ENCODE results near the gene RUNX3. TPM values are rescaled to one million over a fixed set of nuclear protein-coding genes. Genes with fewer than 3 reads are reported as not detected.
A peak's percentile ranks its signal among the peaks of the same experiment; 100 is the strongest.

Gene RUNX3
- total RNA-seq, 1 donor from 2014 or later, result 2.0 TPM

- DNase-seq (ENCODE audit: low spot score) (no peak), ATAC-seq (no peak)
- intact Hi-C loops (cut with DNase I), result loop anchor here (10.0 kb wide), 1 partner anchor 353 kb away; no protein-coding TSS in a partner anchor
These were observed 68.0 kb downstream of the RUNX3 start for GRCh38 chr1:24861821-24862727.

DNA sequence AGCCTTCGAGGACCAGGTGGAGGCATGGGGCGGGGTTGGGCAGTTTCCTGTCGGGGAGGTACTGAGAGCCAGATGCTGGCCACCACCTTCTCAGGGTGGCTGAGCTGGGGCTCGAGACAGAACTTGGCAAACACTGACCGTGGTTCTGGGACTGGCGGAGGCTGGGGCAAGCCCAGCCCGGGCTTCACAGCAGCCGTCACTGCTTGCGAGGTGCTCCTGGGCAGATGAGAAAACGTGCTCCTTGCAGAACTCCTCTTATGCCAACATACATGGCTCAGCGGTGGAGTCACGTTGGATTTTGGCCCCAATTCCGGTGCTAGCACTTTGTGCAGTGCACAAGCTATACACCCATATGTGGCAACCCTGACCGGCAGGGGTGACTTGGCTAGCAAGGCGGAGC is 69.2 kb downstream of the RUNX3 start:
- no peak for DNase-seq (ENCODE audit: low spot score)
- ATAC-seq, result no peak
- intact Hi-C loops (cut with DNase I), result loop anchor here (10.0 kb wide), 1 partner anchor 354 kb away; no protein-coding TSS in a partner anchor

- ATAC-seq (no peak), DNase-seq (ENCODE audit: low spot score) (no peak)
- intact Hi-C loops (cut with DNase I), result loop anchor here (10.0 kb wide), 1 partner anchor 355 kb away; no protein-coding TSS in a partner anchor
These were observed 70.7 kb downstream of the RUNX3 start for GRCh38 chr1:24859063-24860010.

- intact Hi-C loops (cut with DNase I), result no loop called here
- DNase-seq (ENCODE audit: low spot score) (no peak), ATAC-seq (no peak)
These were observed 71.8 kb downstream of the RUNX3 start for GRCh38 chr1:24858277-24858676.

GRCh38 chr1:24857507-24858133 is 72.5 kb downstream of the RUNX3 start:
- DNase-seq (ENCODE audit: low spot score) (no peak), ATAC-seq (no peak)
- intact Hi-C loops (cut with DNase I), result no loop called here

GRCh38 chr1:24856787-24857506 is 73.1 kb downstream of the RUNX3 start:
- intact Hi-C loops (cut with DNase I), result no loop called here
- DNase-seq (ENCODE audit: low spot score), result no peak
- no peak for ATAC-seq

DNA sequence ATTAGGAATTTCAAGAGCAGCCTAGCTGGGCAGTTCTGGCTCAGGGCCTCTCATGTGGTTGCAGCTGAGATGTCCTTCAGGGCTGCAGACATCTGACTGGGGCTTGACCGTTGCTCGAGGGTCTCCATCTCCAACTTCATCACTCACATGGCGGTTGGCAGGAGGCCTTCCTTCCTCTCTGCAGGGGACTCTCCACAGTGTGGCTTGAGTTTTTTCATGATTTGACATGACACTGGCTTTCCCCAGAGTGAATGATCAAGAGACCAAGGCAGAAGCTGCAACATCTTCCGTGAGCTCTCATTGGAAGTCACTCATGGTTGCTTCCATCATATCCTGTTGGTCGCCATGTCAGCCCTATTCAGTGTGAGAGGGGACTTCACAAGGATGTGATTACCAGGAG is 74.6 kb downstream of the RUNX3 start:
- intact Hi-C loops (cut with DNase I), result no loop called here
- DNase-seq (ENCODE audit: low spot score), result no peak
- no peak for ATAC-seq

- intact Hi-C loops (cut with DNase I), result no loop called here
- ATAC-seq (no peak), DNase-seq (ENCODE audit: low spot score) (no peak)
These were observed 76.4 kb downstream of the RUNX3 start for GRCh38 chr1:24853649-24854048.

DNA sequence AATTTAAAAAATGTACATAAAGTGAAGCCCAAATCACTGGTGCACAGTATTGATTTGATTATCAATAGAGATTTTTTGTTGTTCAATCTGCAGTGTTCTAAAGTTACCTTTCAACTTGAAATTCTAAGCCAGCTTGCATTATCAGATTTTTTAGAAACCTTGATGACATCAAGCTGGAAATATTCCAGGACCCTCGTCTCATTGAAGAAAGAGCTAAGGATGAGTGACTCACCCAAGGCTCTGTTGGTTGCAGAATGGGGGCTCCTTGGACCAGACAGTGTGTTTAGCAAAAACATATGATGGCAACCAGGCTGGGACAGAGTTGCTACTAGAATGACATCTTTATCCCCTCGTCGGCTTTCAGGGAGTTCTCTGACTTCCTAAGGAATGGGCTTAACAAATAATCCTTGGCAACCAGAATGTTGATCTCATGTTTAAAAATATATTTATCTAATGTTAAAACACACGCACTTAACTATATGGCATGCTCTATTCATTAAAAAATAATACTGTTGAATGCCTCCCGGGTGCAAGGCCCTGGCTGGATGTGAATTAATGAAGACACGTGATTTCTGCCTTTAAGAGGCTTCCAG is 79.7 kb downstream of the RUNX3 start:
- no peak for DNase-seq (ENCODE audit: low spot score)
- intact Hi-C loops (cut with DNase I), result no loop called here
- no peak for ATAC-seq

GRCh38 chr1:24849672-24850295 is 80.3 kb downstream of the RUNX3 start:
- ATAC-seq, result peak; percentile 32
- DNase-seq (ENCODE audit: low spot score), result peak; percentile 53
- intact Hi-C loops (cut with DNase I), result no loop called here

Small RNA genes within 50 kb of the gene (microRNA-seq; reads per million reads assigned to microRNA genes)
- not detected for gene MIR6731

Other genes starting within 250 kb of the RUNX3 start
- gene CLIC4, start 184.8 kb downstream of the RUNX3 start, total RNA-seq, result 387 TPM

Measured in sciatic nerve (tissue), 2 donors.